OCI-LY7 (cell line): ENCODE data around the gene CCDC81. TPM values are rescaled to one million over a fixed set of nuclear protein-coding genes. Genes with fewer than 3 reads are reported as not detected.

Experiments
- BruUV-seq: library from RNA; stranded (reverse); fragments of 400-500 nt; replicated peaks from 2 replicates; lab custom pipeline; 2021; lab: Mats Ljungman, UMichigan
- CTCF ChIA-PET: fragments of 300-600 bp; sonication (Branson Sonifier 250); formaldehyde crosslinking; loops from one replicate; lab custom pipeline; 2022; ENCODE audit warnings: antibody characterized with exemption; ENCODE audit not compliant: unreplicated experiment; lab: Charles Lee
- POLR2A ChIA-PET: fragments of 300-600 bp; sonication (Branson Sonifier 250); formaldehyde crosslinking; loops from one replicate; lab custom pipeline; 2022; ENCODE audit warnings: antibody characterized with exemption; lab: Charles Lee
- DNase-seq: peaks from one replicate; pipeline ENCODE4 v3.0.0-alpha.2; 2015; ENCODE audit warnings: low spot score
- H2AFZ ChIP-seq: fragments of 200-600 bp; sonication (generic), shearing (Covaris generic); 2 replicates; pipeline ENCODE4 v1.6.1; 2014; ENCODE audit warnings: mild to moderate bottlenecking, antibody characterized with exemption, low read length, moderate library complexity
- H3K27ac ChIP-seq: fragments of 200-600 bp; sonication (generic); 2 replicates; pipeline ENCODE4 v1.5.1; 2014; ENCODE audit warnings: mixed run types, low read depth, mild to moderate bottlenecking, moderate library complexity, low read length, inconsistent platforms; ENCODE audit not compliant: poor library complexity, severe bottlenecking
- H3K36me3 ChIP-seq: fragments of 200-600 bp; sonication (generic); 2 replicates; pipeline ENCODE4 v1.6.1; 2014; ENCODE audit warnings: mild to moderate bottlenecking, antibody characterized with exemption, low read length, moderate library complexity, mixed read lengths; ENCODE audit not compliant: insufficient read depth
- H3K4me1 ChIP-seq: fragments of 200-600 bp; sonication (generic); 2 replicates; pipeline ENCODE4 v1.5.1; 2014; ENCODE audit warnings: mild to moderate bottlenecking, low read length; ENCODE audit not compliant: insufficient read depth, poor library complexity, severe bottlenecking
- H3K4me2 ChIP-seq: fragments of 200-600 bp; sonication (generic); 2 replicates; pipeline ENCODE4 v1.6.1; 2014; ENCODE audit warnings: mild to moderate bottlenecking, low read length
- H3K4me3 ChIP-seq: fragments of 200-600 bp; sonication (generic); 2 replicates; pipeline ENCODE4 v1.5.1; 2014; ENCODE audit warnings: mild to moderate bottlenecking, low read depth, low read length; ENCODE audit not compliant: poor library complexity, severe bottlenecking
- H3K79me2 ChIP-seq: fragments of 200-600 bp; sonication (generic); 2 replicates; pipeline ENCODE4 v1.6.1; 2016; ENCODE audit warnings: low read depth, mild to moderate bottlenecking, low read length, moderate library complexity, mixed read lengths; ENCODE audit not compliant: insufficient read depth
- H3K9me2 ChIP-seq: fragments of 200-600 bp; sonication (generic); 2 replicates; pipeline ENCODE4 v1.6.1; 2016; ENCODE audit warnings: mild to moderate bottlenecking, low read length, mixed read lengths; ENCODE audit not compliant: insufficient read depth
- H3K9me3 ChIP-seq: fragments of 200-600 bp; sonication (generic); 2 replicates; pipeline ENCODE4 v1.6.1; 2014; ENCODE audit warnings: mild to moderate bottlenecking, mixed run types, low read length, mixed read lengths
- H4K20me1 ChIP-seq: fragments of 200-600 bp; sonication (generic); 2 replicates; pipeline ENCODE4 v1.6.1; 2014; ENCODE audit warnings: mild to moderate bottlenecking, antibody characterized with exemption, low read length, moderate library complexity, mixed read lengths; ENCODE audit not compliant: insufficient read depth
- CTCF ChIP-seq: fragments of 200-600 bp; sonication (generic); conservative IDR thresholded peaks from 2 replicates; pipeline ENCODE4 v1.5.1; 2014; ENCODE audit warnings: mild to moderate bottlenecking, antibody characterized with exemption, low read length, moderate library complexity, mixed read lengths
- EZH2phosphoT487 ChIP-seq: fragments of 200-600 bp; sonication (generic); IDR thresholded peaks from 2 replicates; pipeline ENCODE4 v1.6.1; 2018; ENCODE audit warnings: low read depth, borderline replicate concordance, mild to moderate bottlenecking, mixed run types, antibody characterized with exemption, low read length, moderate library complexity, mixed read lengths
- intact Hi-C: fragments of 100-400 bp; cut with micrococcal nuclease; formaldehyde crosslinking; loops from one replicate; pipeline ENCODE4 v1.10.0; 2022; ENCODE audit not compliant: unreplicated experiment
- total RNA-seq, 2 experiments: library from RNA; depleted of rRNA in 1 of 2; stranded (reverse); fragments of >200 nt in 1 of 2; shearing (Covaris generic) in 1 of 2; gene quantifications; 2 replicates each; pipeline ENCODE4 v1.2.3, GENCODE V29; 2014 to 2022

Gene CCDC81
- total RNA-seq, 2 experiments from 2014 or later, result 0.41 to 1.0 TPM

GRCh38 chr11:86458294-86459001 lies 83.8 kb downstream of the CCDC81 start:
- Histone ChIP-seq H3K36me3 (no peaks in the 10 kb centered on the region), H3K9me2 (no peaks in the 10 kb centered on the region), H2AFZ (no peak overlapping the region), H3K4me1 (no peaks in the 10 kb centered on the region), H3K79me2 (no peaks in the 10 kb centered on the region), H4K20me1 (no peaks in the 10 kb centered on the region), H3K9me3 (no peaks in the 10 kb centered on the region), H3K4me3 (no peak overlapping the region), H3K4me2 (no peak overlapping the region), H3K27ac (no peak overlapping the region)
- no peak for DNase-seq
- TF ChIP-seq CTCF (no peak), EZH2phosphoT487 (no peak)
- POLR2A ChIA-PET, result no interaction called here
- no TSS peak for BruUV-seq
- CTCF ChIA-PET, result no interaction called here
- intact Hi-C loops, result loop anchor here (5.0 kb wide), 1 partner anchor 149 kb away; no protein-coding TSS in a partner anchor

- Histone ChIP-seq H3K4me1 (no peaks in the 10 kb centered on the region), H3K4me3 (no peak overlapping the region), H3K27ac (no peak overlapping the region), H3K4me2 (no peak overlapping the region), H2AFZ (no peak overlapping the region), H3K9me3 (no peaks in the 10 kb centered on the region), H3K9me2 (no peaks in the 10 kb centered on the region), H4K20me1 (no peaks in the 10 kb centered on the region), H3K79me2 (no peaks in the 10 kb centered on the region), H3K36me3 (no peaks in the 10 kb centered on the region)
- BruUV-seq, result no TSS peak
- ChIA-PET CTCF (no interaction called here), POLR2A (no interaction called here)
- intact Hi-C loops, result loop anchor here (5.0 kb wide), 1 partner anchor 148 kb away; no protein-coding TSS in a partner anchor
- no peak for TF ChIP-seq CTCF
- no peak for TF ChIP-seq EZH2phosphoT487
- no peak for DNase-seq
Observed at GRCh38 chr11:86459002-86459385, 84.3 kb downstream of the CCDC81 start.
